ENCODE data around the gene CKLF.
A peak's percentile ranks its signal among the peaks of the same experiment; 100 is the strongest.

Gene CKLF

GRCh38 chr16:66552286-66553177, at the start of gene CKLF:
Gene CKLF (plus strand): TSS chr16:66552576. CDS start chr16:66552716, 140 bp downstream.
- peak within 1 kb of the TSS; percentile 23 for H3K4me3 ChIP-seq (ENCODE audit: low read length)
- H3K9ac ChIP-seq (ENCODE audit: low read length), result peak within 1 kb of the TSS; percentile 78
- no peaks in the 10 kb centered on the region for H3K27me3 ChIP-seq (ENCODE audit: control insufficient read depth, insufficient read depth, low read length)
- H3K9me3 ChIP-seq (ENCODE audit: control insufficient read depth, low read length), result no peaks in the 10 kb centered on the region
- peaks cover 25% of the 10 kb centered on the region for H3K4me1 ChIP-seq (ENCODE audit: control insufficient read depth, insufficient read depth, low read length)
- H3K36me3 ChIP-seq (ENCODE audit: control insufficient read depth, insufficient read depth, low read length), result no peaks in the 10 kb centered on the region

GRCh38 chr16:66503030-66503429, 49.3 kb upstream of the CKLF start:
- H3K9ac ChIP-seq (ENCODE audit: low read length), result no peak overlapping the region
- H3K4me3 ChIP-seq (ENCODE audit: low read length), result no peak overlapping the region
- H3K36me3 ChIP-seq (ENCODE audit: control insufficient read depth, insufficient read depth, low read length), result no peaks in the 10 kb centered on the region
- no peaks in the 10 kb centered on the region for H3K9me3 ChIP-seq (ENCODE audit: control insufficient read depth, low read length)
- H3K27me3 ChIP-seq (ENCODE audit: control insufficient read depth, insufficient read depth, low read length), result no peaks in the 10 kb centered on the region
- H3K4me1 ChIP-seq (ENCODE audit: control insufficient read depth, insufficient read depth, low read length), result peaks cover 6% of the 10 kb centered on the region

- no peaks in the 10 kb centered on the region for H3K36me3 ChIP-seq (ENCODE audit: control insufficient read depth, insufficient read depth, low read length)
- no peak overlapping the region for H3K4me3 ChIP-seq (ENCODE audit: low read length)
Measured at GRCh38 chr16:66503612-66504011, 48.8 kb upstream of the CKLF start.

GRCh38 chr16:66507731-66508239, 44.6 kb upstream of the CKLF start:
- H3K36me3 ChIP-seq (ENCODE audit: control insufficient read depth, insufficient read depth, low read length), result no peaks in the 10 kb centered on the region
- peaks cover 44% of the 10 kb centered on the region for H3K4me1 ChIP-seq (ENCODE audit: control insufficient read depth, insufficient read depth, low read length)
- H3K9ac ChIP-seq (ENCODE audit: low read length), result no peak overlapping the region
- no peak overlapping the region for H3K4me3 ChIP-seq (ENCODE audit: low read length)
- no peaks in the 10 kb centered on the region for H3K9me3 ChIP-seq (ENCODE audit: control insufficient read depth, low read length)
- H3K27me3 ChIP-seq (ENCODE audit: control insufficient read depth, insufficient read depth, low read length), result no peaks in the 10 kb centered on the region

More at GRCh38 chr16:66503612-66504011, 48.8 kb upstream of the CKLF start:
- Histone ChIP-seq H3K9ac (ENCODE audit: low read length) (no peak overlapping the region), H3K27me3 (ENCODE audit: control insufficient read depth, insufficient read depth, low read length) (no peaks in the 10 kb centered on the region), H3K4me1 (ENCODE audit: control insufficient read depth, insufficient read depth, low read length) (peaks cover 12% of the 10 kb centered on the region), H3K9me3 (ENCODE audit: control insufficient read depth, low read length) (no peaks in the 10 kb centered on the region)

GRCh38 chr16:66508248-66508913, 44.0 kb upstream of the CKLF start:
- Histone ChIP-seq H3K9ac (ENCODE audit: low read length) (peak overlapping the region; percentile 29), H3K9me3 (ENCODE audit: control insufficient read depth, low read length) (no peaks in the 10 kb centered on the region), H3K4me1 (ENCODE audit: control insufficient read depth, insufficient read depth, low read length) (peaks cover 48% of the 10 kb centered on the region), H3K36me3 (ENCODE audit: control insufficient read depth, insufficient read depth, low read length) (no peaks in the 10 kb centered on the region), H3K27me3 (ENCODE audit: control insufficient read depth, insufficient read depth, low read length) (no peaks in the 10 kb centered on the region), H3K4me3 (ENCODE audit: low read length) (no peak overlapping the region)

GRCh38 chr16:66508914-66509496, 43.4 kb upstream of the CKLF start:
- Histone ChIP-seq H3K9me3 (ENCODE audit: control insufficient read depth, low read length) (no peaks in the 10 kb centered on the region), H3K36me3 (ENCODE audit: control insufficient read depth, insufficient read depth, low read length) (no peaks in the 10 kb centered on the region), H3K27me3 (ENCODE audit: control insufficient read depth, insufficient read depth, low read length) (no peaks in the 10 kb centered on the region), H3K4me1 (ENCODE audit: control insufficient read depth, insufficient read depth, low read length) (peaks cover 48% of the 10 kb centered on the region), H3K4me3 (ENCODE audit: low read length) (no peak overlapping the region), H3K9ac (ENCODE audit: low read length) (peak overlapping the region; percentile 29)

GRCh38 chr16:66509576-66509975, 42.8 kb upstream of the CKLF start:
- peaks cover 48% of the 10 kb centered on the region for H3K4me1 ChIP-seq (ENCODE audit: control insufficient read depth, insufficient read depth, low read length)
- H3K9ac ChIP-seq (ENCODE audit: low read length), result no peak overlapping the region

GRCh38 chr16:66510298-66510697, 42.1 kb upstream of the CKLF start:
- H3K4me3 ChIP-seq (ENCODE audit: low read length), result no peak overlapping the region
- H3K36me3 ChIP-seq (ENCODE audit: control insufficient read depth, insufficient read depth, low read length), result peaks cover 1% of the 10 kb centered on the region
- H3K27me3 ChIP-seq (ENCODE audit: control insufficient read depth, insufficient read depth, low read length), result no peaks in the 10 kb centered on the region
- no peaks in the 10 kb centered on the region for H3K9me3 ChIP-seq (ENCODE audit: control insufficient read depth, low read length)
- no peak overlapping the region for H3K9ac ChIP-seq (ENCODE audit: low read length)
- peaks cover 50% of the 10 kb centered on the region for H3K4me1 ChIP-seq (ENCODE audit: control insufficient read depth, insufficient read depth, low read length)

More at GRCh38 chr16:66509576-66509975, 42.8 kb upstream of the CKLF start:
- Histone ChIP-seq H3K4me3 (ENCODE audit: low read length) (no peak overlapping the region), H3K9me3 (ENCODE audit: control insufficient read depth, low read length) (no peaks in the 10 kb centered on the region), H3K27me3 (ENCODE audit: control insufficient read depth, insufficient read depth, low read length) (no peaks in the 10 kb centered on the region), H3K36me3 (ENCODE audit: control insufficient read depth, insufficient read depth, low read length) (no peaks in the 10 kb centered on the region)

- H3K9ac ChIP-seq (ENCODE audit: low read length), result no peak overlapping the region
- H3K9me3 ChIP-seq (ENCODE audit: control insufficient read depth, low read length), result no peaks in the 10 kb centered on the region
- no peaks in the 10 kb centered on the region for H3K27me3 ChIP-seq (ENCODE audit: control insufficient read depth, insufficient read depth, low read length)
- H3K4me3 ChIP-seq (ENCODE audit: low read length), result peak overlapping the region; percentile 5
- peaks cover 57% of the 10 kb centered on the region for H3K4me1 ChIP-seq (ENCODE audit: control insufficient read depth, insufficient read depth, low read length)
- H3K36me3 ChIP-seq (ENCODE audit: control insufficient read depth, insufficient read depth, low read length), result peaks cover 4% of the 10 kb centered on the region
Measured at GRCh38 chr16:66510711-66511601, 41.4 kb upstream of the CKLF start.

- Histone ChIP-seq H3K9me3 (ENCODE audit: control insufficient read depth, low read length) (no peaks in the 10 kb centered on the region), H3K4me3 (ENCODE audit: low read length) (peak overlapping the region; percentile 5), H3K4me1 (ENCODE audit: control insufficient read depth, insufficient read depth, low read length) (peaks cover 65% of the 10 kb centered on the region), H3K36me3 (ENCODE audit: control insufficient read depth, insufficient read depth, low read length) (peaks cover 4% of the 10 kb centered on the region), H3K27me3 (ENCODE audit: control insufficient read depth, insufficient read depth, low read length) (no peaks in the 10 kb centered on the region), H3K9ac (ENCODE audit: low read length) (no peak overlapping the region)
Measured at GRCh38 chr16:66511602-66512271, 40.6 kb upstream of the CKLF start.
